NCI-H748 treated with DMSO at 0.1 percent for 48 hours (cell line): ENCODE measurements around the gene BEX4.

ENCODE experiments used
- DNase-seq: peaks from one replicate; lab custom pipeline; 2025; lab: John Stamatoyannopoulos, UW

The BEX4 gene

GRCh38 chrX:103240155-103240554, 25.2 kb downstream of the BEX4 start:
- DNase-seq: no peak

GRCh38 chrX:103248553-103248952, 33.6 kb downstream of the BEX4 start:
- no peak for DNase-seq

GRCh38 chrX:103249805-103250204, 34.9 kb downstream of the BEX4 start:
- no peak for DNase-seq

GRCh38 chrX:103250977-103251376, 36.1 kb downstream of the BEX4 start:
- no peak for DNase-seq

- DNase-seq: no peak
Measured at GRCh38 chrX:103253608-103254007, 38.7 kb downstream of the BEX4 start.

GRCh38 chrX:103254171-103254824, 39.4 kb downstream of the BEX4 start:
- peak; percentile 77 for DNase-seq

GRCh38 chrX:103254921-103255493, 40.1 kb downstream of the BEX4 start, which contains the start of gene TCEAL8:
TSS of gene TCEAL8 (minus strand) at chrX:103255155. CDS start at chrX:103253979, 1,176 bp downstream.
- DNase-seq: peak; percentile 53

- DNase-seq: no peak
Measured at GRCh38 chrX:103256651-103257050, 41.7 kb downstream of the BEX4 start.

- DNase-seq: no peak
Measured at GRCh38 chrX:103258275-103258674, 43.4 kb downstream of the BEX4 start.
